NCI-H1694 treated with DMSO at 0.1 percent for 48 hours (cell line): ENCODE measurements around the gene COG7.
A peak's percentile ranks its signal among the peaks of the same experiment; 100 is the strongest.
"Not testable (repeated sequence)": the region's sequence is repeated elsewhere in the genome, so short reads cannot be mapped to it uniquely, and the experiment has no call there.

ENCODE experiments used
- DNase-seq: peaks from one replicate; lab custom pipeline; 2025; lab: John Stamatoyannopoulos, UW

Gene COG7

DNA sequence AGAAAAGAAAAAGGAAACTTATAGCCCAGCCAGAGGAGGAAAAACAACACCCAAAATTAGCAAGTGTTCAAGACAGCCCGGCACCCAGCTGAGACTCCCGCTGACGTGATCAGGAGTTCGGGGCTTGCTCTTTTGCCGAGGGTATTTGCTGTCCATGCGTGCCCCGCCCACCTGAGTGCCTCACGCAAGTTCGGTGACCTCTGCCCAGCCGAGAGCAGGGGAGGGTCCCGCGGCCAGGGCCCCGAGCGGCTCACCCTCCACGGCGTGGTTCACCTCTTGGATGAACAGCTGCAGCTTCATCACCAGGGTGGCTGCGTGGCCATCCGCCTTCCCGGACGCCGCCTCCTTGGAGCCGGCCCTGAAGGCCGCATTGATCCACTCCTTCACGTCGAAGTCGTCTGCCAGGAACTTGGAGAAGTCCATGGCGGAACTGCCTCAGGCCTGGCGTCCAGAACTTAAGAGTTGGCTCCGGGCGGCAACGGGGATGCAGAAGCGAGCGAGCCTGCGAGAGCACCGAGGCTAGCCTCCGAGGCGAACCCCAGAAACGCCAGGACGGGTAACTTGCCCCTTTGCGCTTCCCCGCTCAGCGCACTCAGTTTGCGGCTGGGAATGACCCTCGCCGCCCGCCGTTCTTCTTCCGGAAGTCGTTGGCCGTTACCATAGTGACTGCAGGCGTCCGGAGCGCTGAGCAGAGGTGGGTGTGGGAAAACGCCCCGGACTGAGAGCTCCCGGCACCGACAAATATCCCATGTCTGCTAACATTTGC, at the start of gene COG7:
COG7 (minus strand) TSS at position 618 of the 766 bp plus-strand sequence; CDS start at position 423, 195 bp downstream.
- DNase-seq: peak; percentile 39

DNA sequence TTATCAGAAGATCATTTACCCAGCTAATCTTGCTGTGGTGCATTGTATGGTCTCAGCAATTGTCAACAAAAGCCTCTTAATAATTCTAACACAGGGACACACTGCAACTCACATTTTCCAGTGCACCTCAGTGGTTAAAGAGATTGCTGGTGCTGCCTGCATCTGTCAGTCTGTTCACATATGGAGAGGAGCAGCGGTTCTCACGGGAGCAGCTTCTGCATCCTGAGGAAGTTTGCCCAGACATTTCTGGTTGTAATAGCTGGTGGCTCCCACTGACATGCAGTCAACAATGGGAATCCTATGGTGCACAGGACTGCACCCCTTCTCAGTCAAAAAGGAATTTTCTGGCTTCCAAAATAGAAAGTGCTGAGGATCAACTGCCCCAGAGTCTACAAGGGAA, 49.5 kb upstream of the COG7 start:
- peak; percentile 8 for DNase-seq

DNA sequence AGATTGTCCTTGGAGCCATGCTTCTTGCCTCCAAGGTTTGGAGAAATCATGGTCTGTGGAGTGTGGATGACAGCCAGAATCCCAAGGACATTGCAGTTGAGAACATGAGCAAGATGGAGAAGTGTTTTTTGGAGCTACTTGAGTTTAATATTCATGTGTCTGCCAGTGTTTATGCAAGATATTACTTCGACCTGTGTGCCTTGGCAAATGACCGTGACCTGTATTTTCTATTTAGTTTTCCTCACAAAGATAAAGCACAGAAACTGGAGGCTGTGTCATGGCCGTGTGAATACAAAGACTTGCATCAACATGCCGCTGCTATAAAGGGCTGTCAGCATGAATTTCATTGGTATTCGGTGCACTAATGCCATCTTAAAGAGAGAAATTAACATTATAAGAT, 48.3 kb upstream of the COG7 start:
- DNase-seq: no peak

DNA sequence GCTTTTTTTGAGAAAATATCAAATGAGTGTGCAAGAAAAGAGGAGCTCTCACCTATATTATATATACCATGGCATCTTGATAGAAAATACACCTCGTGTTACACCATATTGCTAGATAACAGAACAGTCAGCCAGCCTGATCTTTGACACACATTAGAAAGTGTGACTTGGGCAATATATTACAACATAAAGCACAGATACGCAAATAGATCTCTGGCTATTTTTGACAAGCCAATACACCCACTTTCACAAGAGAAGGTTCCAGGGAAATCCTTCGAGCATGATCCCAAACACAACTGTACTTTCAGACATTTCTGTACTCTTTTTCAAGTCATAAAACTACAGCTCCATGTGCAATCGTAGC, 47.9 kb upstream of the COG7 start:
- DNase-seq: no peak

DNA sequence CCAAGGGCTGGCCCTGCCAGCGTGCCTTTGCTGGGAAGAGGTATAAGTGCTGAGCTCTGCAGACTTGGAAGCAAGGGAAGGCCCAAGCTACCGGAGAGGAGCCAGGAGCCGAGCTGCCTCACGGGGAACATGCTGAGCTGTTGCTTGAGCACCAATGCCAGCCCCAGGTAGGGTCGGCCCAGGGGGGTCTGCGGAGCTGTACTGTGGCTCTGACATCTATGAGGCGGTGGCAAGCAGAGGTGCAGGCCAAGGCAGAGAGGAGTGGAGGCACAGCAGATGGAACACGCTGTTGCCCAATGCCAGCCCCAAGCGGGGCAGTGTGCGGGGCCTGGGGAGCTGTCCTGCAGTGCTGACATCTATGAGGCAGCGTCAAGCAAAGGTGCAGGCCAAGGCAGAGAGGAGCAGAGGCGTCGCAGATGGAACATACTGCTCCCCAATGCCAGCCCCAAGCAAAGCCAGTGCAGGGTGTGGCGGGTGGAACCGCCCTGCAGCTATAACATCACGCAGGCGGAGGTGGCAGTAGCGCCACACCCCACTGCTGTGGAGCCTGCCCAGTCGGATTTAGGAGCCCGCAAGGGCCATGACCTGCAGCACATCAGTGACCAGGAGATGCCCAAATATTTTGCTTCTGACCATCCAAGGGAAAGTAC, 47.3 kb upstream of the COG7 start:
- DNase-seq: no peak

DNA sequence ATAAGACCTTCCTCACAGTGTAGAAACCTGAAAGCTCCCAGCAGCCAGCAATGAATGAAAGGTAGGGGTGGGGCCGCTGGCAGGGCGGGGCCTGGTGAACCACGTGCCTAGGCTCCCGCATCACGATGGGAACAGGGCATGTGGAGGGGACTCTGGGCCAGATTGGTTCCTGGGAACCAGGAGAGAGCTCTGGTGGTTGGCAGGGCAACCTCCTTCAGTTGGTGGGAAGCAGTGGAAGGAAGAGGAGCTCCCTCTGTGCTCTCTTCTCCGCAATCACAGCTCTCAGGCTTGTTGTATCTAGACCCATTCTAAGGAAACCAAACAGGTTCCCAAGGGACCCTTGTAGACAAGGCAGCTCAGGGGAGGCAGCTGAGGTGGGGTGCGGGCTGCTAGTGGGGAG, 46.8 kb upstream of the COG7 start:
- DNase-seq: no peak

DNA sequence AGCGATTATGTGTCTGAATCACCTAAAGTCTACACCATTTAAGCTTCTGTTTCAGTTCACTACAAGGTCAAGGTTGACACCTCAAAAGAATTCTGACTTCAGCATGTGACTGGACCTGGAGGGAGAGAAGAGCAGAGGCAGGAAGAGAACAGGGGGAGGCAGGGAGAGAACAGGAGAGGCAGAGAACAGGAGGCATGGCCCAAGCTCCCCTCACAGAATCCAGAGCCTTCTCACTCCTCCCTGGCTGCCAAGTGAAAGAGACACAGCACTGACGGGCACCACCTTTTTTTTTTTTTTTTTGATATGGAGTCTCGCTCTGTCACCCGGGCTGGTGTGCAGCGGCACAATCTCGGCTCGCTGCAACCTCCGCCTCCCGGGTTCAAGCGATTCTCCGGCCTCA, 45.9 kb upstream of the COG7 start:
- no peak for DNase-seq

DNA sequence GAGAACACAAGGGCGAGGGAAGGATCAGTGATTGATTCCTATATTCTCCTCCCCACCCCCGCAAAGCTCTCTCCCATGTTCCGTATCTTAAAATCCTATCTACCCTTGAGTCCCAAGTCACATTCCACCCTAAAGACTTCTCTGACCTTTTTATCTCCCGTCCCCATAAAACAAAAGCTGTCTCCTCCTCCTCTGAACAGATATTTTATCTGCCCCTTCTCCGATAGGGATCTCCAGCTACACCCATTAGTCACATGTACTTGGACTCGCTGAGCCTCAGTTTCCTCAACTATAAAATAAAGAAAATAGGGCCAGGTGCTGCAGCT, 44.5 kb upstream of the COG7 start:
- DNase-seq: no peak

DNA sequence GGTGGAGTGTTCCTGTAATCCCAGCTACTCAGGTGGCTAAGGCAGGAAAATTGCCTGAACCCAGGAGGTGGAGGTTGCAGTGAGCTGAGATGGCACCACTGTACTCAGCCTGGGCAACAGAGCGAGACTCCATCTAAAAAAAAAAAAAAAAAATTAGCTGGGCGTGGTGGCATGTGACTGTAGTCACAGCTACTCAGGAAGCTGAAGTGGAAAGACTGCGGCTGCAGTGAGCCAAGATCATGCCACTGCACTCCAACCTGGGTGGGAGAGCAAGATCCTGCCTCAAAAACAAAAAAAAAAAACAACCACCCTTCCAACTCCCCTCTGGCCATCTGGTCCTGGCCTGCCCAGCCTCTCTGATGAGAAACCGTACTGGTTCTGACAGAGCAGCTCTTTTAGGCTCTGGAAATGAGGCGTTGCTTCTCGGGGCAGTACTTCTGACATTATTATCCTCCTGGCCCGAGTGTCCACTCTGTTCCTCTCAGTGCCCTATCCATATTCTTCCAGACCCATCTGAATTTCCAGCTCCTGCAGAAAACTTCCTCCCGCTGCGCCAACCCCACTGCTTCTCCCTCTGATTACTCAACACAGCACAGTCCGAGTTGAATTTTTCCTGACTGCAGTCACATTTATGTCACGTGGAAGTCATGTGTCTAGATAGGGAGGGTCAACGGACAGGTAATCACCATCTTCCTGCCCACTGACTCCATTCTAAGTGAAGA, 44.0 kb upstream of the COG7 start:
- no peak for DNase-seq

DNA sequence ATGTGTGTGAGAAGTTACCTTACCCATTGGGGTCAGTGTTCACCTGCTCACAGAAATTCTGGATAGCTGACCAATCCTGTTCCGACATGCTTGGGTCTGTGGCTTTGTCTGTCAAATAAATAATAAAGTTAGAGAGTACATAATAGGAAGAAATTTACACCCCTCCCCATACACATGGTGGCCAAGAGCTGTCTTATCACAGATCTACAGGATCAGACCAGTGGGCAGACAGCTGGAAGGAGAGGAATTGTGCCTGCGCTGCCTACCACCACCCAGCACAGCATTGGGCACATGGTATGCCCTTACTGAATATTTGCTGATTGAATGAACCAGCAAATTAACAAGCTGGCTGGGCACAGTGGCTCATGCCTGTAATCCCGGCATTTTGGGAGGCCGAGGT, 42.7 kb upstream of the COG7 start:
- no peak for DNase-seq

DNA sequence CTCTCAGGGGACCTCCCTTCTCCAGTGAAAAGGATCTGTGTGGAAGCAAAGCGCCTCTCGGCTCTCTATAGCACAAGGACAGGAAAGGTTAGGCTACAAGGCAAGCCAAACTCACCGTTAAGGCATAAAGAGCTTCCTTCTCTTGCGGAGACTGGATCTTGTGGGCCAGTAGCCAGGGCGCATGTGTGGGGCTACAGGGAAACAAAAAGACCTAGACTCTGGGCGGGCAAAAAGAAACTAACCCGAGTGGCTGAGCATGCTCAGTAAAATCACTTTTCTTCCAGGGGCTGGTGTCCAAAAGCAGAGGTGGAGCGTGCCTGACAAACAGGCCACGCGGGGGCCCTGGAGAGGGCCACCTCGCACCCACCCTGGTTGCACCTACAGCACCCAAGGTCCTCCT, 41.2 kb upstream of the COG7 start:
- DNase-seq: no peak

DNA sequence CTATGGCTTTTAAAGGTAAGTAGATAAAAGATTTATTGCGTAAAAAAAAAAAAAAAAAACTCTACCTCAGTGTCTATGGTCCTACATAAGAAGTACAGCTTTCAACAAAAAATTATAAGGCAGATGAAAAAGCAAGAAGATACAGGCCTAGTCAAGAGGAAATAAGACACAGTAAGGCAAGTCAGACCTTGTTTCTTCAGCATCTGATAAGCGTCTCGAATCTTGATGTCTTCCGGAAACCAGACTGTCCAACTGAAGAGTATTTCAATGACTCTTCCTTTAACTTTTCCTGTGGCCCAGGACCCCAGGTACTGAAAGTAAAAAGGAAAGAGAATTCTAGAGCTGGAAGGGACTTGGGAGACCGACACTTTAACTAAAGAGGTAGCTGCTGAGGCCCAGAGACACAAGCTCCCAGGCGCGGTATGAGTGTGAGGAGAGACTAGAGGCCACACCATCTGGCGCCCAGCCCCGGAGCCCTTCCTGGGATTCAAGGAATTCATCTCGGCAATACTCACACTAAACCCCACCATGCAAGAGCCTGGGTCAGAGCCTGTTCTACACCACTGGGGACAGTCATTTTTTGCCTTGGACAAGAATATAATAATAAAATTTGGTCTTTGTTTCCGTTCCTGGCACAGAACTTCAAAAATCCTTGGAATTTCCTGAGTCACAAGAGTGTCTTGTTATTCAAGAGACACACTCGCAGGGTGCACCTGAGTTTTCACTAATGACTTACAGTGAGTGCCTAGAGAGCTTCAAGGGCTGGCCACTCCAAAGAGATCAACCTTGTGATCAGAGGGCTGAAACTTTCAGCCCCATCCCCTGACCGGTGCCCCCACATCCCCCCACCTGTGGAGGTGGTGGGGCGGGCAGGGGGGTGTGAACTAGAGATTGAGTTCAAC, 38.8 kb upstream of the COG7 start:
- no peak for DNase-seq

DNA sequence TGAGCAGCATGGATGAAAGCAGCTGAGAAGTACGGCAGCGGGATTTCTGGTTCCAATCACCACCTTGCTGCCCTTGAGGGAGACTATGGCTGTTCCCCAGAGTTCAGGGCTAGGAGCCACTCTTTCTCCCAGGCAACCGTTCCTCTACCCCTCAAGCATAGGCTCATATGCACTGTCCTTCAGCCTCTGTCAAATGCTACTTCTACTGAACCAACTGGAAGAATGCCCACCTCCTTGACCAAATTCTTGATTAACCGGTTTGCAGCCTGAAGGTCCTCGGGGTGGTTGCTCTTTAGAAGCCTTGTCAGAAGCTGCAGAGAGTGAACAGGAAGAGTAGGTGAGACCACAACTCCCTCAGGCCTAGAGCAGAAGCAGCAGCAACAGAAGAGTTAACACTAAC, 33.5 kb upstream of the COG7 start:
- DNase-seq: no peak

DNA sequence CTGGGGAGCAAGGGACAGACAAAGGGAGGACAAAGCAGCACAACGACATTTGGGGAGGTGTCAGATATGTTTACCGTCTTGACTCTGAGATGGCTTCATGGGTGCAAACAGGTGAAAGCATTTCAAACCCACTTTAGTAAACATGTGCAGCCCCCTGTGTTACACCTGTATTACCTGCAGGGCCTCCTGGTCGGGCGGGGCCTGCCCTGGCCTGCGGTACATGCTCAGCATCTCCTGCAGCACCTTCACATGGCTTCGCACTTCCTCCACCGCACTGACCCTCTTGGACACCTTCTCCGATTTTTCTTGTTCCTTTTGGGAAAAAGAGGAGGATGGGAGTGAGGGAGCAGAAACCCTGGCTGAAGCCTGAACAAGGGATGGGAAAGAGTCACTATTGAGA, 32.9 kb upstream of the COG7 start:
- DNase-seq: no peak

DNA sequence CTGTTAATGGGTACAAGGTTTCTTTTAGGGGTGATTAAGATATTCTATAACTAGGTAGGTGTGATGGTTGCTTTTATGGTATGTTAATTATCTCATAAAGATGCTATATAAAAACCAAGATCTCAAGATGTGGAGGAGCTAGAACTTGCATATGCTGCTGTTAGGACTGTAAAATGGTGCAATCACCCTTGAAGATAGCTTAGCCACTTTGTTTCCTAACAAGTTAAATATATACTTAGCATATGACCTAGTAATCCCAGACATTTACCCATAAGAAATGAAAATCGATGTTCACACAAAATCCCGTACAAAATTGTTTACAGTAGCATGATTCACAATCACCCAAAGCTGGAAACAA, 32.2 kb upstream of the COG7 start:
- DNase-seq: no peak

DNA sequence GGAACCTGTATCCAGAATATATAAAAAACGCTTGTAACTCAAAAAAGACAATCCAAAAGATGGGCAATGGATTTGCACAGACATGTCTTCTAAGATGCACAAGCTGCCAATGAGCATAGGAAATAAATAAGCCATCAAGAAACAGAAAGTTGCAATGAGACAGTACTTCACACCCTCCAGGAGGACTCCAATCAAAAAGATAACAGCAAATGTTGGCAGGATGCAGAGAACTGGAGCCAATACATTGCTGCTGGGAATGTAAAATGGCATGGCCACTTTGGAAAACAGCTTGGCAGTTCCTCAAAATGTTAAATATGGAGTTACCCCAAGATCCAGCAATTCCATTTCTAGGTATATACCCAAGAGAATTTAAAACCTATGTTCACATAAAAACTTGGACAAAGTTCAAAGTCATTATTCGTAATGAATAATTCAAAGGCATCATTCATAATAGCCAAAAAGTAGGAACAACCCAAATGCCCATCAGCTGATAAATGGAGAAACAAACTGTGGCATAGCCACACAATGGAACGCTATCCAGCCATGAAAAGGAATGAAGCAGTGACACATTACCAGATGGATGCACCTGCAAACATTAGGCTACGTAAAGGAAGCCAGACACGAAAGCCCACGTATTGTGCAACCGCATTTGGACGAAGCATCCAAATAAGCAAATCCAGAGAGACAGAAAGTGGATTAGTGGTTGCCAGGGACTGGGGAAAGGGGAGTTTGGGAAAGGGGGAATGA, 31.7 kb upstream of the COG7 start:
- DNase-seq: no peak

DNA sequence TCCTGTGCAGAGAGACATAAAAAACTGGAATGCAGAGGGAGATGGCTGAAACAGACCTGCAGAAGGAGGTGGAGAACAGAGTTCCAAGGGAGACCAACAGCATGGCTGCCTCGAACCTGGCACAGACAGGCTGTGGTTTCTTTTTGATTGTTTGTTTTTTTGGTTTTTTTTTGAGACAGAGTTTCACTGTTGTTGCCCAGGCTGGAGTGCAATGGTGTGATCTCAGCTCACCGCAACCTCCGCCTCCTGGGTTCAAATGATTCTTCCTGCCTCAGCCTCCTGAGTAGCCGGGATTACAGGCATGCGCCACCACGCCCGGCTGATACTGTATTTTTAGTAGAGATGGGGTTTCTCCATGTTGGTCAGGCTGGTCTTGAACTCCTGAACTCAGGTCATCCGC, 30.5 kb upstream of the COG7 start:
- DNase-seq: not testable (repeated sequence)

DNA sequence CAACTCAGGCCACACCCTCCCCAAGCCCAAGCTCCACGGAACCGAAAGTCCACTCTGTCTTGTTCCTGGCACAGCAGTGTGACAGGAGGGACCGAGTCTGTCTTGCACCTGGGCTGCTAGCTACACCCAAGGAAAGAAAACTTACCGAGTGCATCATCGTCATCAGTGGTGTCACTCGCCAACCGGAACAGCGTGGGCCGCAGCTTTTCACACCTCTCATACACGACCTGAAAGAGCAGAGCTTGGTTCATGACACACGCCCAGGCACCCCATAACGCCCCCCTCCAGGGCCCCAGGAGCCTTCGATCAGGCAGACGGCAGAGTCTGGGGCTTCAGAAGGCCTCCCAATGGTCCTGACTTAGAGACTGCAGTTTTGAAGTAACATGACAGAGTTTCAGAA, 29.8 kb upstream of the COG7 start:
- DNase-seq: no peak

DNA sequence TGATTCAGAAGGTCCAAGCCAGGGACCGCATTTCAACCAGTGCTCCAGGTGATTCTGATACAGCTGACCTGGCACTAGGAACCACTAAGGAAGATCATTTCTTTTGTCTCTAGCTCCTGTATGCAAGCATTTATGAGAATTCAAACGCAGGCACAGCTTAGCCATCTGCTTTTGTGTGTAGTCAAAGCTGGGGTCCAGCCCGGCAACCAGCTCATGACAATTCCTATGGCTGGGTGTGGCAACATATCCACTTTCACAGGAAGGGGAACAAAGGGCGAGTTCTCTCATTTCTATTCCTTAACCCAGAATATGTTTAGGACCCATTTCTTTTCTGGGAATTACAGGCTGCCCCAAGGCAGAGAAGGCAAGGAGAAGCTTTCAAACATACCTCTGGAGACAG, 27.3 kb upstream of the COG7 start:
- no peak for DNase-seq

DNA sequence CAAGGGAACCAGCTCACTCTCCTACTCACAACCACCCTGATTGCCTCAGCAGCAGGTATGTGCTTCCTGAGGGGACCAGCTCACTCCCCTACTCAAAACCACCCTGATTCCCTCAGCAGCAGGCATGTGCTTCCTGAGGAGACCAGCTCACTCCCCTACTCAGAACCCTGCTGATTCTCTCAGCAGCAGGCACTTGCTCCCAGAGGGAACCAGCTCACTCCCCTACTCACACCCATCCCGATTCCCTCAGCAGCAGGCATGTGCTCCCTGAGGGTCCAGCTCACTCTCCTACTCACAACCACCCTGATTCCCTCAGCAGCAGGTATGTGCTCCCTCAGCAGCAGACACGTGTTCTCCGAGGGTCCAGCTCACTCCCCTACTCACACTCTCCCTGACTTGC, 26.1 kb upstream of the COG7 start:
- DNase-seq: no peak

DNA sequence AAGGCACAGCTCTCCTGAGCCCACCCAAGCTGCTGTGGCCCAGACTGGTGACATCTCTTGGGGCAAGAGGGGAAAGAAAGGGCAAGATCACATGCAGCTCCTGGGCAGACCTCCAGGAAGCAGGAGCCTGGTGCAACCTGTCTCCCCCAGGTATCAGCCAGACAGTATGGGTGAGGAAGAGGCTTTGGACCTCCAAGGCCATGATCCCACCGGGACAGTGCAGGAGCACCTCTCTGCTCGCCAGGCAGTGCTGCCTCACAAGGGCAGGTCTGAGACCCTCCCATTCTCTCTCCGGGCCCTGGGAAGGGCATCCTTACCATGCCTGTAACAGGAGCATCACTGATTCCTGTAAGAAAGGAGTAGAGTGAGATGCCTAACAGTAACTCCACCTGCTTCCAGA, 25.6 kb upstream of the COG7 start:
- DNase-seq: no peak

DNA sequence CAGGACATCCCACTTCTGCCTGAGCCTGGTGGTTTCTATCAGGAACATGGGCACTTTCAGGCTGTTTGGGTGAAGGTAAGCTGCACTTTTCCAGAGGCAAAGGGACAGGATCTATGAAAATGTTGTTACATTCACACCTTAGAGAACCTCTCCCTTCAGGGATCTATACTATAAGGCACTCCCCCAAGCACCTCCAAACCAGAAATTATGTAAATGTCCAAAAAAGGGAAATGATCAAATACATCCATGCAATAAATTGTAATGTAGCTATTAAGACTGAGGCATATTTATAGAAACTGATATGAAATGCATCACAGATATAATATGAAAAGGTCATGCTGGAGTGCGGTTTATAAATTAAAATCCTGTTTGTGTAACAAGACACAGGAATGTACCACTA, 23.3 kb upstream of the COG7 start:
- no peak for DNase-seq
